ENCODE data around the gene COPG1. TPM values are rescaled to one million over a fixed set of nuclear protein-coding genes. Genes with fewer than 3 reads are reported as not detected.

COPG1 gene
- total and polyA plus RNA-seq, 9 of the 15 experiments (the other 6 are each of a cell fraction or from before 2014, with no cell fraction given): 40.3 to 105 (median 62.4) TPM

- TF ChIP-seq ZNF408 (CRISPR knock-in tag; IDR thresholded peaks at IDR 0.05; ENCODE audit: low read depth): no peak
- peak; percentile 45; the same call in 1 of the 2 replicates for TF ChIP-seq SMAD3 (CRISPR knock-in tag; conservative IDR thresholded peaks at IDR 0.05)
- no peak for TF ChIP-seq ARID4B (CRISPR knock-in tag; IDR thresholded peaks at IDR 0.05)
- TF ChIP-seq HDAC1 (IDR thresholded peaks at IDR 0.05): no peak
- no peak for TF ChIP-seq POLR2G (IDR thresholded peaks at IDR 0.05; ENCODE audit: low read depth, low read length)
- TF ChIP-seq ZSCAN29 (IDR thresholded peaks at IDR 0.05): no peak
- TF ChIP-seq ADNP (tag; IDR thresholded peaks at IDR 0.05): no peak
- no peak for TF ChIP-seq CEBPG (CRISPR knock-in tag; IDR thresholded peaks at IDR 0.05)
- TF ChIP-seq CEBPG (tag; conservative IDR thresholded peaks at IDR 0.05 in 1 of 2, IDR thresholded peaks at IDR 0.05 in 1 of 2): peak in 1 of 2 experiments; percentile 87; a peak in 2 of 4 replicates
- TF ChIP-seq POLR2B (IDR thresholded peaks at IDR 0.05; ENCODE audit: low read depth, partially characterized antibody): no peak
- no peak for TF ChIP-seq LARP7 (IDR thresholded peaks at IDR 0.05)
- TF ChIP-seq KLF6 (CRISPR knock-in tag; IDR thresholded peaks at IDR 0.05; ENCODE audit: borderline replicate concordance): 0 out of 2 replicates have a peak, but pooled peaks have one; percentile 27
- TF ChIP-seq CUX1 (CRISPR knock-in tag; IDR thresholded peaks at IDR 0.05): no peak
- no peak for TF ChIP-seq ELK3 (CRISPR knock-in tag; IDR thresholded peaks at IDR 0.05)
- no peak for TF ChIP-seq EZH2 (IDR thresholded peaks at IDR 0.05; ENCODE audit: borderline replicate concordance, low read depth, low read length)
- no peak for TF ChIP-seq NFATC3 (IDR thresholded peaks at IDR 0.05)
- peak; percentile 85 for TF ChIP-seq ZNF75A (CRISPR knock-in tag; IDR thresholded peaks at IDR 0.05)
- TF ChIP-seq SETDB1 (IDR thresholded peaks at IDR 0.05; ENCODE audit: low read length): no peak
Measured at GRCh38 chr3:129252748-129253147, 3.3 kb downstream of the COPG1 start (continued).

Data from K562 (cell line).